HUES48 (cell line): ENCODE results near the gene CLTCL1.
A peak's percentile ranks its signal among the peaks of the same experiment; 100 is the strongest.
"Not testable (repeated sequence)": the region's sequence is repeated elsewhere in the genome, so short reads cannot be mapped to it uniquely, and the experiment has no call there.

Source experiments
- H3K27ac ChIP-seq: one replicate; pipeline ENCODE4 v1.7.0; 2013; ENCODE audit warnings: low read depth, low read length, inconsistent platforms
- H3K27me3 ChIP-seq: 2 replicates; pipeline ENCODE4 v1.6.1; 2013; ENCODE audit warnings: mild to moderate bottlenecking, low read length; ENCODE audit not compliant: control insufficient read depth, insufficient read depth
- H3K36me3 ChIP-seq: 2 replicates; pipeline ENCODE4 v1.6.1; 2013; ENCODE audit warnings: low read length; ENCODE audit not compliant: control insufficient read depth, insufficient read depth
- H3K4me1 ChIP-seq: 2 replicates; pipeline ENCODE4 v1.6.1; 2013; ENCODE audit warnings: mild to moderate bottlenecking, low read length; ENCODE audit not compliant: control insufficient read depth, insufficient read depth
- H3K4me3 ChIP-seq: 2 replicates; pipeline ENCODE4 v1.5.1; 2013; ENCODE audit warnings: mild to moderate bottlenecking, low read depth, low read length
- H3K9ac ChIP-seq: 2 replicates; pipeline ENCODE4 v1.6.1; 2013; ENCODE audit warnings: mild to moderate bottlenecking, low read depth, low read length, moderate library complexity
- H3K9me3 ChIP-seq: 2 replicates; pipeline ENCODE4 v1.6.1; 2013; ENCODE audit warnings: low read length; ENCODE audit not compliant: control insufficient read depth, insufficient read depth

Gene CLTCL1

DNA sequence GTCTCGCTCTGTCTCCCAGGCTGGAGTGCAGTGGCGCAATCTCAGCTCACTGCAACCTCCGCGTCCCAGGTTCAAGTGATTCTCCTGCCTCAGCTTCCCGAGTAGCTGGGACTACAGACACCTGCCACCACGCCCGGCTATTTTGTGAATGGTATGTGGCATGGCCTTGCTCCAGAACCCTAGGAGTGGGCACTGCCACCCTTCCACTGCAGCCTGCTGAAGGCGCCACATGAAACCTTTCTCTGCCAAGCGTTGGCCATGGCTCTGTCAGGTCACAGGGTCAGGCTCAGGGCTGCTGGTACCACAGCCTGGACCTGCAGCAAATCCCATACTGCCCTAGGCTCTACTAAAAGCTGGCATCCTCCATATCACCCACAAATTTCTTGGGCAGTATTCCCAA lies 135.4 kb downstream of the CLTCL1 start:
- not testable (repeated sequence) for H3K36me3 ChIP-seq, H3K4me1 ChIP-seq, H3K4me3 ChIP-seq, H3K9me3 ChIP-seq, H3K9ac ChIP-seq, H3K27ac ChIP-seq
- peaks cover 30% of the 10 kb centered on the region for H3K27me3 ChIP-seq

GRCh38 chr22:19152942-19153883 lies 138.3 kb downstream of the CLTCL1 start:
- peaks cover 59% of the 10 kb centered on the region for H3K27me3 ChIP-seq
- H3K4me3 ChIP-seq = no peak overlapping the region
- H3K9ac ChIP-seq = no peak overlapping the region
- no peak overlapping the region for H3K27ac ChIP-seq
- no peaks in the 10 kb centered on the region for H3K9me3 ChIP-seq
- H3K4me1 ChIP-seq = no peaks in the 10 kb centered on the region
- H3K36me3 ChIP-seq = no peaks in the 10 kb centered on the region

DNA sequence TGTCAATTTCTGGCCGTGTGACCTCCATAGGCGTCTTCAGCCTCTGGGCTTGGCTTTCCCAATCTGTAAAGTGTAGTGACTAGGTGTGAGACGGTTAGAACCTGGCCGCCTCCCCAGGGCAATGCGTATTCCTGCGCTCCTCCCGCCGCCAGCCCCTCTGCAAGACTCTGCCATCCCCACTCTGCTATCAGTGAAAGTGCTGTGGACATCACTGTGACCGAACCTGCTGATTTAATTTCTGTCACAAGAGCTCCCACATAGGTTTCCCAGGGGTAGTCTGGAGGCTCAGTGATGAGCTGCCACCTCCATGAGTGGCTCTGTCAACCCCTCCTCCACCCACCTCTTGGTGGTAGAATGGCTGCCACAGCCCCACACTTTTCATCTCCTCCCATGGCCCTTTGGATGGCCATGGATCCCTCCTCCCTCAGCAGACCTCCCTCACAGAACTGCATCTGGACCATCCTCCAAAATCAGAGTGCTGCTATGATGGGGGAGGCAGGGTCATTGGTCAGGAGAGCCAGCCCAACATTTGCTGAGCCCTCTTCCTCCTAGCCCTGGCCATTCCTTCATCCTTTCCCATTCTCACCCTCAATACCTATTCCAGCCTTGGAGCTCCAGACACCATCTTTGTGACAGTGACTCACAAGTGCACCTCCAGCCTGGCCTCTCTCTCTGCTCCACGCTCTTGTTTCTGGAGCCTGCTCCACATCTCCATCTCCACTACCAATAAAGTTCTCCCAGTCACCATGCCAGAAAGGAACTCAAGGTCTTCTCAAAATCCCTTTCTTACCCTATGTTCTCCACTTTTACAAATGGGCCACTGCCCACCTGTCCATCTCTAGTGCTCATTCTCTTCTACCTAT lies 140.0 kb downstream of the CLTCL1 start:
- Histone ChIP-seq H3K36me3 (no peaks in the 10 kb centered on the region), H3K27ac (no peak overlapping the region), H3K9ac (no peak overlapping the region), H3K27me3 (peaks cover 75% of the 10 kb centered on the region), H3K4me3 (no peak overlapping the region), H3K9me3 (no peaks in the 10 kb centered on the region), H3K4me1 (no peaks in the 10 kb centered on the region; the same call in 1 of the 2 replicates)

DNA sequence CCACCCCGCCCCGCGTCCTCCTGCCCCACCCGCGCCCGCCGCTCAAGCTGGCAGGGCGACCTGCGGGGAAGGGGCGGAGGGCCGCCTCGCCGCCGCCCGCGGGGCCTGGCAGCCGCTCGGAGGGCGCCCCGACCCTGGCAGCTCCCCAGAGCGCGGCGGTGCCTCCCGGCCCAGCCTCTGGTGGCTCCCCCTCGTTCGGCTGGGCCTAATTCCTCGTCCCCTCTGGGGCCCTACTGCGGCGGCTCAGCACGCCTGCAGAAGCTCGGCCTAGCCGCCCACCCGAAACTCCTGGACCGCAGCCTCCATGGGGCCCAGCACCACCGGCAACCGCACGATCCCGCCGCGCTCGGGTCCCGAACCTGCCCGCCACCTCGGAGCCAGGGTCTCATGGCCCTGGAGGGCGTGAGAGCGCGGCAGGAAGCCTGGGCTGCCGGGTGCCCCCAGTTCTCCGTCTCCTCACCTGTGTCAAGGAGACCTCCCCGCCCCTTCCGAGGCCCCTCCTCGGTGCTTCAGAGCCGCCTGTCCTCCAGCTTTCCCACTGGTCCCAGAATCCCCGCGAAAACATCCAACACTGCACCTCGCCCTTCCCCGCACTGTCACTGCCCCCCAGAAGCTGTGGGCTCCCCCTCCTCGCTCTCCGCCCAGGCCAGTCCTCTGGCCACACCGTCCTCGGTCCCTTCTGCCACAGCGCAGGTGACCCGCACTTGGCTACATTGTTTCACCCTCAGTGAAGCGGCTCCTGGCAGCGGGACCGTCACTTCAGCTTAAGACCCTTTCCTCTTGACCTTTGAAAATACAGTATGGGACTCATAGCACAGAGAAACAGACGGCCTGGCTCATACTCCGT lies 140.8 kb downstream of the CLTCL1 start:
- Histone ChIP-seq H3K9me3 (no peaks in the 10 kb centered on the region), H3K36me3 (no peaks in the 10 kb centered on the region), H3K4me1 (no peaks in the 10 kb centered on the region; the same call in 1 of the 2 replicates), H3K27ac (no peak overlapping the region), H3K27me3 (peaks cover 83% of the 10 kb centered on the region), H3K4me3 (no peak overlapping the region; the same call in 1 of the 2 replicates), H3K9ac (no peak overlapping the region)

DNA sequence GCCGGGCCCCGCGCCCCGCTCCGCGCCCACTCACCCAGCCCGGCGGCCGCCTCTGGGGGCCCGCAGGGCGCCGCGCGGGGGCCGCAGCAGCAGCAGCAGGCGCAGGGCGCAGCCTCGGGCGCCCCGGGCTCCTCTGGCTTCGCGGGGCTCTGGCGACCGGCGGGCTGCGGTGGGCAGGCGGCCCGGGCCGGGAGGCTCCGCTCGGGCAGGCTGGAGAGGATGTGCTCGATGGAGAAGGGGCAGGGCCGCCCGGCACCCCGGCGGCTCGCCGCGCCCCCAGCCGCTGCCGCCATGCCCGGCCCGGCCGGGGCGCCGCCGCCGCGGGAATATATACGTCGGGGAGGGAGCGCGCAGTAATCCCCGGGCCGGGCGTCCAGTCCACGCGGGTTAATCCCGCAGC lies 141.5 kb downstream of the CLTCL1 start, which contains the start of gene GSC2:
Gene GSC2, minus strand, starts transcription at position 302 of the 400 bp plus-strand sequence. Its CDS starts 9 bp downstream, at position 293.
- Histone ChIP-seq H3K9ac (no peak within 1 kb of the TSS), H3K27me3 (peaks cover 84% of the 10 kb centered on the region), H3K4me3 (peak within 1 kb of the TSS; percentile 44), H3K27ac (no peak within 1 kb of the TSS), H3K4me1 (no peaks in the 10 kb centered on the region; the same call in 1 of the 2 replicates), H3K9me3 (no peaks in the 10 kb centered on the region), H3K36me3 (no peaks in the 10 kb centered on the region)

- no peak overlapping the region for H3K9ac ChIP-seq
- H3K36me3 ChIP-seq = no peaks in the 10 kb centered on the region
- no peak overlapping the region for H3K27ac ChIP-seq
- H3K9me3 ChIP-seq = no peaks in the 10 kb centered on the region
- peaks cover 81% of the 10 kb centered on the region for H3K27me3 ChIP-seq
- H3K4me3 ChIP-seq = peak overlapping the region; percentile 44
- H3K4me1 ChIP-seq = no peaks in the 10 kb centered on the region; the same call in 1 of the 2 replicates
Observed at GRCh38 chr22:19149047-19149883, 142.3 kb downstream of the CLTCL1 start.

- no peak overlapping the region for H3K9ac ChIP-seq
- peak overlapping the region; percentile 44; the same call in 1 of the 2 replicates for H3K4me3 ChIP-seq
- H3K4me1 ChIP-seq = no peaks in the 10 kb centered on the region; the same call in 1 of the 2 replicates
- H3K36me3 ChIP-seq = no peaks in the 10 kb centered on the region
- no peak overlapping the region for H3K27ac ChIP-seq
- peaks cover 77% of the 10 kb centered on the region for H3K27me3 ChIP-seq
- no peaks in the 10 kb centered on the region for H3K9me3 ChIP-seq
Observed at GRCh38 chr22:19148417-19149046, 143.0 kb downstream of the CLTCL1 start.

- Histone ChIP-seq H3K27me3 (peaks cover 66% of the 10 kb centered on the region), H3K27ac (no peak overlapping the region), H3K4me1 (no peaks in the 10 kb centered on the region; the same call in 1 of the 2 replicates), H3K4me3 (no peak overlapping the region), H3K9me3 (no peaks in the 10 kb centered on the region), H3K36me3 (peaks cover 3% of the 10 kb centered on the region; the same call in 1 of the 2 replicates), H3K9ac (no peak overlapping the region)
Observed at GRCh38 chr22:19147195-19147780, 144.2 kb downstream of the CLTCL1 start.

DNA sequence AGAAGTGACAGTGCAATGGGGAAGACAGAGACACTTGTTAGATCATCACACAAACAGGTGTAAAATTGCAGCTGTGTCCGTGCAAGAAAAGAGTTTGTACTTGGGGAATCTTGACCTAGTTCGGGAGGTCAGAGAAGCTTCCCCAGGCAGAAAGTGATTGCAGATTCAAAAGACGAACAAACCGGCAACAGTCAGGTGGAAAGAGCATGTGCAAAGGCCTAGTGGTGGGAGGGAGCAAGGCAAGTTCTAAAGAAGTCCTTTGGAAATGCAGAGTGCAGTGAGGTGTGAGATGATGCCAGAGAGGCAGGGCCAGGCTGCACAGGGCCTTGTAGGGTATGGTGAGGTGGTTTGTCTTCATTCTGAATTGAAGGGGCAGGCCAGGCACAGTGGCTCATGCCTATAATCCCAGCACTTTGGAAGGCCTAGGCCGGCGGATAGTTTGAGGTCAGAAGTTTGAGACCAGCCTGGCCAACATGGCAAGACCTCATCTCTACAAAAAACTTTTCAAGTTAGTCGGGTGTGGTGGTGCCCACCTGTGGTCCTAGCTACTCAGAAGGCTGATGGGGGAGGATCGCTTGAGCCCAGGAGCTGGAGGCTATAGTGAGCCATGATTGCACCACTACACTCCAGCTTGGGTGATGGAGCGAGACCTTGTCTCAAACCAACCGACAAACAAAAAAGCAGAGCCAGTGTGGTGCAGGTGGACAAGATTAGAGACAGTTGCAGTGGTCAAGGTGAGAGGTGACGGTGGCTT lies 145.1 kb downstream of the CLTCL1 start:
- Histone ChIP-seq H3K9me3 (no peaks in the 10 kb centered on the region), H3K4me1 (no peaks in the 10 kb centered on the region; the same call in 1 of the 2 replicates), H3K36me3 (peaks cover 11% of the 10 kb centered on the region), H3K4me3 (no peak overlapping the region), H3K27me3 (peaks cover 57% of the 10 kb centered on the region), H3K27ac (no peak overlapping the region), H3K9ac (no peak overlapping the region)
